ENCODE measurements around the gene SH3D19. TPM values are rescaled to one million over a fixed set of nuclear protein-coding genes. Genes with fewer than 3 reads are reported as not detected.
A peak's percentile ranks its signal among the peaks of the same experiment; 100 is the strongest.

Gene SH3D19
- total RNA-seq, 4 donors from 2014 or later = 159 to 295 (median 224) TPM

GRCh38 chr4:151227172-151227571 is 98.2 kb downstream of the SH3D19 start:
- Histone ChIP-seq H3K36me3 (no peaks in the 10 kb centered on the region), H3K9me3 (no peaks in the 10 kb centered on the region), H3K27ac (peak overlapping the region in 2 of 4 donors; percentile 28 to 55), H3K4me3 (peak overlapping the region in 3 of 4 donors; percentile 2 to 23 (median 3)), H3K27me3 (no peaks in the 10 kb centered on the region), H3K4me1 (no peaks in the 10 kb centered on the region)
- no peak for DNase-seq
- no peak for TF ChIP-seq POLR2A (IDR thresholded peaks at IDR 0.05)
- no peak for TF ChIP-seq CTCF (IDR thresholded peaks at IDR 0.05)

- DNase-seq = no peak
- H3K4me3 ChIP-seq = peak overlapping the region in 2 of 4 donors; percentile 12 to 23
- H3K4me1 ChIP-seq = no peaks in the 10 kb centered on the region
- H3K36me3 ChIP-seq = no peaks in the 10 kb centered on the region
- no peaks in the 10 kb centered on the region for H3K27me3 ChIP-seq
- no peak for TF ChIP-seq CTCF (IDR thresholded peaks at IDR 0.05)
- no peak for TF ChIP-seq POLR2A (IDR thresholded peaks at IDR 0.05)
- H3K27ac ChIP-seq = peak overlapping the region in 2 of 4 donors; percentile 6 to 55
- no peaks in the 10 kb centered on the region for H3K9me3 ChIP-seq
These were observed 99.1 kb downstream of the SH3D19 start for GRCh38 chr4:151226004-151226932.

GRCh38 chr4:151223465-151223864 is 101.9 kb downstream of the SH3D19 start:
- no peaks in the 10 kb centered on the region for H3K4me1 ChIP-seq
- H3K9me3 ChIP-seq = no peaks in the 10 kb centered on the region
- no peaks in the 10 kb centered on the region for H3K36me3 ChIP-seq
- no peak for DNase-seq
- no peak for TF ChIP-seq POLR2A (IDR thresholded peaks at IDR 0.05)
- TF ChIP-seq CTCF (IDR thresholded peaks at IDR 0.05) = no peak
- H3K27ac ChIP-seq = no peak overlapping the region
- H3K27me3 ChIP-seq = no peaks in the 10 kb centered on the region
- no peak overlapping the region for H3K4me3 ChIP-seq

- Histone ChIP-seq H3K27ac (no peak overlapping the region), H3K4me1 (peaks cover 0 to 5% (median 0%) of the 10 kb centered on the region in 4 donors), H3K4me3 (no peak overlapping the region), H3K27me3 (no peaks in the 10 kb centered on the region), H3K36me3 (no peaks in the 10 kb centered on the region), H3K9me3 (no peaks in the 10 kb centered on the region)
- no peak for DNase-seq
- TF ChIP-seq CTCF (IDR thresholded peaks at IDR 0.05) (no peak), POLR2A (IDR thresholded peaks at IDR 0.05) (no peak)
These were observed 105.5 kb downstream of the SH3D19 start for GRCh38 chr4:151219948-151220347.

- no peak for DNase-seq
- no peaks in the 10 kb centered on the region for H3K36me3 ChIP-seq
- TF ChIP-seq POLR2A (IDR thresholded peaks at IDR 0.05) (no peak), CTCF (IDR thresholded peaks at IDR 0.05) (no peak)
- H3K9me3 ChIP-seq = no peaks in the 10 kb centered on the region
- H3K27me3 ChIP-seq = no peaks in the 10 kb centered on the region
- H3K4me1 ChIP-seq = peaks cover 0 to 5% (median 0%) of the 10 kb centered on the region in 4 donors
- H3K27ac ChIP-seq = no peak overlapping the region
- no peak overlapping the region for H3K4me3 ChIP-seq
These were observed 106.3 kb downstream of the SH3D19 start for GRCh38 chr4:151219091-151219490.

Data from Peyer's patch (tissue), 4 donors.